Neuronal stem cell (in vitro differentiated cells): ENCODE data around the gene CIAO2A.
"Not testable (repeated sequence)": the region's sequence is repeated elsewhere in the genome, so short reads cannot be mapped to it uniquely, and the experiment has no call there.

Source experiments
- DNase-seq: peaks from one replicate; pipeline ENCODE4 v3.0.0-alpha.2; 2013; ENCODE audit warnings: low spot score
- H2AFZ ChIP-seq: one replicate; pipeline ENCODE4 v1.6.1; 2013; ENCODE audit warnings: mild to moderate bottlenecking, low read length, inconsistent platforms
- H2AK5ac ChIP-seq: 2 replicates; pipeline ENCODE4 v1.6.1; 2013; ENCODE audit warnings: low read depth, mild to moderate bottlenecking, inconsistent platforms, low read length, moderate library complexity, mixed read lengths
- H2BK120ac ChIP-seq: 2 replicates; pipeline ENCODE4 v1.6.1; 2013; ENCODE audit warnings: low read depth, mild to moderate bottlenecking, inconsistent platforms, low read length, moderate library complexity, mixed read lengths
- H2BK12ac ChIP-seq: one replicate; pipeline ENCODE4 v1.6.1; 2013; ENCODE audit warnings: low read length, inconsistent platforms
- H2BK15ac ChIP-seq: 2 replicates; pipeline ENCODE4 v1.6.1; 2013; ENCODE audit warnings: mild to moderate bottlenecking, low read length, inconsistent platforms, mixed read lengths
- H2BK5ac ChIP-seq: one replicate; pipeline ENCODE4 v1.6.1; 2013; ENCODE audit warnings: inconsistent platforms, mild to moderate bottlenecking, low read length, moderate library complexity
- H3K14ac ChIP-seq: one replicate; pipeline ENCODE4 v1.6.1; 2013; ENCODE audit warnings: low read length, inconsistent platforms
- H3K18ac ChIP-seq: 2 replicates; pipeline ENCODE4 v1.6.1; 2013; ENCODE audit warnings: low read length, inconsistent platforms
- H3K23ac ChIP-seq: 2 replicates; pipeline ENCODE4 v1.6.1; 2013; ENCODE audit warnings: low read depth, mild to moderate bottlenecking, mixed read lengths, low read length, inconsistent platforms; ENCODE audit not compliant: poor library complexity
- H3K27ac ChIP-seq: replicated peaks from 3 replicates; pipeline ENCODE4 v1.5.1; 2013; ENCODE audit warnings: low read length, inconsistent platforms
- H3K27me3 ChIP-seq, 3 experiments: 2 replicates each; pipeline ENCODE4 v1.6.1; 2013; ENCODE audit warnings: low read length in 3 of 3, mild to moderate bottlenecking in 2 of 3, inconsistent platforms in 1 of 3, low read depth in 1 of 3, mixed read lengths in 1 of 3, moderate library complexity in 1 of 3; ENCODE audit not compliant: control insufficient read depth in 3 of 3, insufficient read depth in 3 of 3
- H3K36me3 ChIP-seq, 2 donors: replicated peaks in 1 of 2; 2 replicates each; pipeline ENCODE4 v1.6.1; 2013; ENCODE audit warnings: low read length in 2 of 2; ENCODE audit not compliant: control insufficient read depth in 2 of 2, insufficient read depth in 2 of 2
- H3K4ac ChIP-seq: 2 replicates; pipeline ENCODE4 v1.6.1; 2013; ENCODE audit warnings: inconsistent platforms, mild to moderate bottlenecking, low read length, moderate library complexity
- H3K4me1 ChIP-seq, 2 donors: 1 replicate in 1 of 2; 2 replicates in 1 of 2; pipeline ENCODE4 v1.6.1; 2013; ENCODE audit warnings: low read length in 2 of 2, low read depth in 1 of 2; ENCODE audit not compliant: control insufficient read depth in 2 of 2, insufficient read depth in 1 of 2
- H3K4me2 ChIP-seq: one replicate; pipeline ENCODE4 v1.6.1; 2013; ENCODE audit warnings: mild to moderate bottlenecking, low read length, inconsistent platforms; ENCODE audit not compliant: insufficient read depth, poor library complexity, severe bottlenecking
- H3K4me3 ChIP-seq, 2 donors: 2 replicates each; pipeline ENCODE4 v1.5.1; 2013; ENCODE audit warnings: low read length in 2 of 2, mild to moderate bottlenecking in 2 of 2, inconsistent platforms in 1 of 2, moderate library complexity in 1 of 2
- H3K79me1 ChIP-seq: one replicate; pipeline ENCODE4 v1.6.1; 2013; ENCODE audit warnings: low read depth, mild to moderate bottlenecking, inconsistent platforms, low read length, moderate library complexity
- H3K9ac ChIP-seq: one replicate; pipeline ENCODE4 v1.6.1; 2013; ENCODE audit warnings: mild to moderate bottlenecking, low read depth, low read length, inconsistent platforms; ENCODE audit not compliant: poor library complexity
- H3K9me3 ChIP-seq, 2 donors: replicated peaks in 1 of 2; 2 replicates each; pipeline versions ENCODE3 to v1.6.1; 2013; ENCODE audit warnings: low read length in 2 of 2, mild to moderate bottlenecking in 2 of 2, inconsistent platforms in 1 of 2, low read depth in 1 of 2, mixed read lengths in 1 of 2, moderate library complexity in 1 of 2; ENCODE audit not compliant: control insufficient read depth in 2 of 2, insufficient read depth in 1 of 2
- H4K8ac ChIP-seq: one replicate; pipeline ENCODE4 v1.6.1; 2013; ENCODE audit warnings: low read depth, mild to moderate bottlenecking, inconsistent platforms, low read length, moderate library complexity
- H4K91ac ChIP-seq: one replicate; pipeline ENCODE4 v1.6.1; 2013; ENCODE audit warnings: low read length, low read depth, mild to moderate bottlenecking, inconsistent platforms; ENCODE audit not compliant: poor library complexity
- WGBS, 2 donors: extraction: QIAGEN DNeasy Blood & Tissue Kit; methylation state at CpG; one replicate each; pipeline ENCODE4 v1.1.7; 2013; ENCODE audit warnings: missing lambda C conversion rate in 2 of 2, mixed read lengths in 1 of 2; ENCODE audit not compliant: insufficient read length in 2 of 2, insufficient replicate concordance in 1 of 2; ENCODE audit errors: extremely low coverage in 2 of 2; 5-methylcytosine and 5-hydroxymethylcytosine counted together

The CIAO2A gene

GRCh38 chr15:64067564-64068030 lies 26.0 kb downstream of the CIAO2A start:
- DNase-seq: peak; percentile 74
- H2AK5ac ChIP-seq: no peak overlapping the region
- H2BK12ac ChIP-seq: no peak overlapping the region
- peak overlapping the region; percentile 30 for H3K9ac ChIP-seq
- H4K91ac ChIP-seq: no peak overlapping the region
- no peak overlapping the region for H2BK5ac ChIP-seq
- no peak overlapping the region for H2BK15ac ChIP-seq
- H3K27me3 ChIP-seq: no peaks in the 10 kb centered on the region
- no peak overlapping the region for H3K14ac ChIP-seq
- no peak overlapping the region for H3K23ac ChIP-seq
- H3K4me2 ChIP-seq: no peak overlapping the region
- H3K4ac ChIP-seq: no peak overlapping the region
- no peaks in the 10 kb centered on the region for H3K79me1 ChIP-seq
- H4K8ac ChIP-seq: no peak overlapping the region
- H3K36me3 ChIP-seq: peaks cover 5 to 18% of the 10 kb centered on the region in 2 donors
- WGBS, 2 donors: no CpG with 5 or more reads among the region's 11 CpGs
- no peak overlapping the region for H3K4me3 ChIP-seq
- H2BK120ac ChIP-seq: no peak overlapping the region
- no peak overlapping the region for H3K27ac ChIP-seq
- peak overlapping the region; percentile 27 for H3K18ac ChIP-seq
- H3K4me1 ChIP-seq: no peaks in the 10 kb centered on the region
- H2AFZ ChIP-seq: peak overlapping the region; percentile 77
- H3K9me3 ChIP-seq: peaks cover 0 to 2% of the 10 kb centered on the region in 2 donors

- Histone ChIP-seq H2BK5ac (no peak overlapping the region), H3K23ac (no peak overlapping the region), H2AFZ (no peak overlapping the region), H2AK5ac (no peak overlapping the region), H3K79me1 (no peaks in the 10 kb centered on the region), H3K27ac (no peak overlapping the region), H3K27me3 (no peaks in the 10 kb centered on the region), H2BK120ac (no peak overlapping the region), H4K8ac (no peak overlapping the region), H3K18ac (no peak overlapping the region), H3K14ac (no peak overlapping the region), H3K9ac (no peak overlapping the region), H3K36me3 (peaks cover 2 to 7% of the 10 kb centered on the region in 2 donors), H3K9me3 (no peaks in the 10 kb centered on the region), H2BK15ac (no peak overlapping the region), H2BK12ac (no peak overlapping the region), H4K91ac (no peak overlapping the region), H3K4me1 (no peaks in the 10 kb centered on the region), H3K4me2 (no peak overlapping the region), H3K4ac (no peak overlapping the region), H3K4me3 (no peak overlapping the region)
- no CpG with 5 or more reads among the region's 1 CpG for WGBS, 2 donors
- DNase-seq: no peak
Measured at GRCh38 chr15:64066451-64066850, 27.2 kb downstream of the CIAO2A start.

GRCh38 chr15:64060716-64061115 lies 32.9 kb downstream of the CIAO2A start:
- no peak overlapping the region for H3K4ac ChIP-seq
- no peak overlapping the region for H2BK12ac ChIP-seq
- no peak overlapping the region for H3K9ac ChIP-seq
- H3K4me3 ChIP-seq: no peak overlapping the region
- no peak overlapping the region for H3K23ac ChIP-seq
- no peak overlapping the region for H3K4me2 ChIP-seq
- no peak overlapping the region for H4K8ac ChIP-seq
- H2AK5ac ChIP-seq: peak overlapping the region; percentile 26
- H4K91ac ChIP-seq: no peak overlapping the region
- no peaks in the 10 kb centered on the region for H3K9me3 ChIP-seq
- no CpG with 5 or more reads among the region's 29 CpGs for WGBS, 2 donors
- no peak overlapping the region for H2BK5ac ChIP-seq
- no peak overlapping the region for H3K18ac ChIP-seq
- H3K79me1 ChIP-seq: no peaks in the 10 kb centered on the region
- H2BK15ac ChIP-seq: no peak overlapping the region
- no peak for DNase-seq
- no peaks in the 10 kb centered on the region for H3K27me3 ChIP-seq
- H2AFZ ChIP-seq: no peak overlapping the region
- no peak overlapping the region for H2BK120ac ChIP-seq
- H3K14ac ChIP-seq: no peak overlapping the region
- H3K27ac ChIP-seq: no peak overlapping the region
- no peaks in the 10 kb centered on the region for H3K36me3 ChIP-seq
- no peaks in the 10 kb centered on the region for H3K4me1 ChIP-seq

GRCh38 chr15:64059104-64059503 lies 34.5 kb downstream of the CIAO2A start:
- not testable (repeated sequence) for H3K9me3 ChIP-seq, H3K36me3 ChIP-seq, H4K8ac ChIP-seq, H4K91ac ChIP-seq, H3K23ac ChIP-seq, H3K4me1 ChIP-seq, DNase-seq, H3K4me3 ChIP-seq, H2BK12ac ChIP-seq, H3K79me1 ChIP-seq, H3K9ac ChIP-seq, H3K4ac ChIP-seq, H2AFZ ChIP-seq, H2BK15ac ChIP-seq, H2BK5ac ChIP-seq, H3K27me3 ChIP-seq, H2AK5ac ChIP-seq, H2BK120ac ChIP-seq, H3K18ac ChIP-seq, H3K27ac ChIP-seq, H3K4me2 ChIP-seq, H3K14ac ChIP-seq
- no CpG with 5 or more reads among the region's 2 CpGs for WGBS, 2 donors
